BLaER1 (cell line): ENCODE results near the gene CHTOP.
A peak's percentile ranks its signal among the peaks of the same experiment; 100 is the strongest.

Experiments used
- H3K27ac ChIP-seq: shearing (Covaris generic); formaldehyde crosslinking; 2 replicates; pipeline ENCODE4 v1.8.1; 2022
- H3K27me3 ChIP-seq: shearing (Covaris generic); formaldehyde crosslinking; 2 replicates; pipeline ENCODE4 v1.8.1; 2022
- H3K36me3 ChIP-seq: shearing (Covaris generic); formaldehyde crosslinking; 2 replicates; pipeline ENCODE4 v1.8.1; 2022
- H3K4me1 ChIP-seq: shearing (Covaris generic); formaldehyde crosslinking; 2 replicates; pipeline ENCODE4 v1.8.1; 2022
- H3K4me2 ChIP-seq: shearing (Covaris generic); formaldehyde crosslinking; 2 replicates; pipeline ENCODE4 v1.8.1; 2022
- H3K4me3 ChIP-seq: shearing (Covaris generic); formaldehyde crosslinking; 2 replicates; pipeline ENCODE4 v1.8.1; 2022
- H3K9ac ChIP-seq: shearing (Covaris generic); formaldehyde crosslinking; 2 replicates; pipeline ENCODE4 v1.8.1; 2022
- H3K9me3 ChIP-seq: shearing (Covaris generic); formaldehyde crosslinking; 2 replicates; pipeline ENCODE4 v1.8.1; 2022
- H4K20me1 ChIP-seq: shearing (Covaris generic); formaldehyde crosslinking; 2 replicates; pipeline ENCODE4 v1.8.1; 2022
- Cebpa-rat ChIP-seq: shearing (Covaris generic); IDR thresholded peaks from 2 replicates; pipeline ENCODE4 v1.8.1; 2022

The CHTOP gene

GRCh38 chr1:153599847-153600246 lies 34.0 kb upstream of the CHTOP start:
- Histone ChIP-seq H3K36me3 (no peaks in the 10 kb centered on the region), H3K4me3 (no peak overlapping the region), H3K4me1 (peaks cover 73% of the 10 kb centered on the region), H4K20me1 (no peaks in the 10 kb centered on the region), H3K27me3 (no peaks in the 10 kb centered on the region), H3K9me3 (no peaks in the 10 kb centered on the region), H3K4me2 (peak overlapping the region; percentile 95), H3K27ac (peak overlapping the region; percentile 92), H3K9ac (peak overlapping the region; percentile 51; the same call in 1 of the 2 replicates)
- TF ChIP-seq Cebpa-rat: no peak

- peaks cover 66% of the 10 kb centered on the region for H3K4me1 ChIP-seq
- no peaks in the 10 kb centered on the region for H3K36me3 ChIP-seq
- H3K4me3 ChIP-seq: no peak overlapping the region
- no peaks in the 10 kb centered on the region for H3K9me3 ChIP-seq
- TF ChIP-seq Cebpa-rat: no peak
- no peaks in the 10 kb centered on the region for H3K27me3 ChIP-seq
- H4K20me1 ChIP-seq: no peaks in the 10 kb centered on the region
- peak overlapping the region; percentile 95 for H3K4me2 ChIP-seq
- no peak overlapping the region for H3K9ac ChIP-seq
- H3K27ac ChIP-seq: no peak overlapping the region
Observed at GRCh38 chr1:153602749-153603148, 31.1 kb upstream of the CHTOP start.

- no peaks in the 10 kb centered on the region for H4K20me1 ChIP-seq
- no peak overlapping the region for H3K4me2 ChIP-seq
- no peaks in the 10 kb centered on the region for H3K27me3 ChIP-seq
- H3K9ac ChIP-seq: no peak overlapping the region
- H3K27ac ChIP-seq: no peak overlapping the region
- TF ChIP-seq Cebpa-rat: no peak
- H3K4me1 ChIP-seq: peaks cover 61% of the 10 kb centered on the region
- H3K9me3 ChIP-seq: no peaks in the 10 kb centered on the region
- no peak overlapping the region for H3K4me3 ChIP-seq
- no peaks in the 10 kb centered on the region for H3K36me3 ChIP-seq
Observed at GRCh38 chr1:153606194-153606593, 27.7 kb upstream of the CHTOP start.

- H3K36me3 ChIP-seq: no peaks in the 10 kb centered on the region
- TF ChIP-seq Cebpa-rat: no peak
- no peak overlapping the region for H3K9ac ChIP-seq
- 0 out of 2 replicates have a peak overlapping the region, but pooled peaks have one; percentile 59 for H3K27ac ChIP-seq
- no peaks in the 10 kb centered on the region for H3K9me3 ChIP-seq
- H4K20me1 ChIP-seq: no peaks in the 10 kb centered on the region
- H3K4me1 ChIP-seq: peaks cover 50% of the 10 kb centered on the region
- H3K27me3 ChIP-seq: no peaks in the 10 kb centered on the region
- H3K4me3 ChIP-seq: no peak overlapping the region
- H3K4me2 ChIP-seq: peak overlapping the region; percentile 57
Observed at GRCh38 chr1:153607381-153607780, 26.5 kb upstream of the CHTOP start.

GRCh38 chr1:153608089-153608682 lies 25.7 kb upstream of the CHTOP start:
- Histone ChIP-seq H4K20me1 (no peaks in the 10 kb centered on the region), H3K4me2 (peak overlapping the region; percentile 57), H3K27ac (peak overlapping the region; percentile 59), H3K27me3 (no peaks in the 10 kb centered on the region), H3K36me3 (no peaks in the 10 kb centered on the region), H3K4me3 (no peak overlapping the region), H3K9me3 (no peaks in the 10 kb centered on the region), H3K9ac (no peak overlapping the region), H3K4me1 (peaks cover 43% of the 10 kb centered on the region)
- no peak for TF ChIP-seq Cebpa-rat

GRCh38 chr1:153608742-153609584 lies 24.9 kb upstream of the CHTOP start:
- Histone ChIP-seq H4K20me1 (no peaks in the 10 kb centered on the region), H3K9me3 (no peaks in the 10 kb centered on the region), H3K27me3 (no peaks in the 10 kb centered on the region), H3K4me2 (peak overlapping the region; percentile 57), H3K36me3 (no peaks in the 10 kb centered on the region), H3K4me1 (peaks cover 37% of the 10 kb centered on the region), H3K9ac (peak overlapping the region; percentile 18; the same call in 1 of the 2 replicates), H3K4me3 (no peak overlapping the region), H3K27ac (peak overlapping the region; percentile 59)
- TF ChIP-seq Cebpa-rat: no peak

- H3K4me3 ChIP-seq: no peak overlapping the region
Observed at GRCh38 chr1:153609585-153609907, 24.3 kb upstream of the CHTOP start.

GRCh38 chr1:153610334-153610733 lies 23.5 kb upstream of the CHTOP start:
- peak overlapping the region; percentile 57 for H3K4me2 ChIP-seq
- H3K36me3 ChIP-seq: no peaks in the 10 kb centered on the region
- H3K9ac ChIP-seq: no peak overlapping the region
- no peaks in the 10 kb centered on the region for H3K27me3 ChIP-seq
- no peak for TF ChIP-seq Cebpa-rat
- no peaks in the 10 kb centered on the region for H4K20me1 ChIP-seq
- H3K9me3 ChIP-seq: no peaks in the 10 kb centered on the region
- H3K4me3 ChIP-seq: no peak overlapping the region
- no peak overlapping the region for H3K27ac ChIP-seq
- H3K4me1 ChIP-seq: peaks cover 49% of the 10 kb centered on the region

More at GRCh38 chr1:153609585-153609907, 24.3 kb upstream of the CHTOP start:
- H4K20me1 ChIP-seq: no peaks in the 10 kb centered on the region
- H3K9ac ChIP-seq: peak overlapping the region; percentile 18; the same call in 1 of the 2 replicates
- no peak for TF ChIP-seq Cebpa-rat
- H3K9me3 ChIP-seq: no peaks in the 10 kb centered on the region
- no peaks in the 10 kb centered on the region for H3K36me3 ChIP-seq
- peak overlapping the region; percentile 57 for H3K4me2 ChIP-seq
- H3K4me1 ChIP-seq: peaks cover 43% of the 10 kb centered on the region
- H3K27ac ChIP-seq: 0 out of 2 replicates have a peak overlapping the region, but pooled peaks have one; percentile 35
- no peaks in the 10 kb centered on the region for H3K27me3 ChIP-seq

GRCh38 chr1:153610811-153611301 lies 23.0 kb upstream of the CHTOP start:
- Histone ChIP-seq H3K9ac (no peak overlapping the region), H3K27ac (no peak overlapping the region), H3K27me3 (no peaks in the 10 kb centered on the region), H3K9me3 (no peaks in the 10 kb centered on the region), H3K36me3 (no peaks in the 10 kb centered on the region), H3K4me3 (no peak overlapping the region), H4K20me1 (no peaks in the 10 kb centered on the region), H3K4me1 (peaks cover 49% of the 10 kb centered on the region), H3K4me2 (no peak overlapping the region)
- TF ChIP-seq Cebpa-rat: no peak

GRCh38 chr1:153611356-153611755 lies 22.5 kb upstream of the CHTOP start:
- no peaks in the 10 kb centered on the region for H3K27me3 ChIP-seq
- no peak for TF ChIP-seq Cebpa-rat
- no peak overlapping the region for H3K4me2 ChIP-seq
- no peak overlapping the region for H3K27ac ChIP-seq
- peaks cover 49% of the 10 kb centered on the region for H3K4me1 ChIP-seq
- no peaks in the 10 kb centered on the region for H3K9me3 ChIP-seq
- H3K36me3 ChIP-seq: no peaks in the 10 kb centered on the region
- H3K9ac ChIP-seq: no peak overlapping the region
- H4K20me1 ChIP-seq: no peaks in the 10 kb centered on the region
- no peak overlapping the region for H3K4me3 ChIP-seq
